Coronary artery (tissue), 2 donors: ENCODE data around the gene CLDN12.

Experiments
- DNase-seq: peaks from one replicate; pipeline ENCODE4 v3.0.0-alpha.2; 2017; ENCODE audit warnings: low spot score
- H3K27ac ChIP-seq, 2 donors: fragments of 200-600 bp; sonication (generic); one replicate each; pipeline ENCODE4 v1.5.1; 2016 to 2019
- H3K4me3 ChIP-seq: fragments of 200-600 bp; sonication (generic); 2 replicates; pipeline ENCODE4 v1.5.1; 2016; ENCODE audit warnings: mild to moderate bottlenecking, moderate library complexity
- CTCF ChIP-seq: fragments of 200-600 bp; sonication (generic); IDR thresholded peaks from one replicate; pipeline ENCODE4 v1.5.1; 2019; ENCODE audit warnings: antibody characterized with exemption

The CLDN12 gene

GRCh38 chr7:90430614-90431460 lies 27.6 kb downstream of the CLDN12 start:
- no peak for DNase-seq
- TF ChIP-seq CTCF, result no peak
- H3K27ac ChIP-seq, result no peak overlapping the region
- no peak overlapping the region for H3K4me3 ChIP-seq

- DNase-seq, result no peak
- no peak overlapping the region for H3K4me3 ChIP-seq
- TF ChIP-seq CTCF, result no peak
Observed at GRCh38 chr7:90432752-90433151, 29.5 kb downstream of the CLDN12 start.

GRCh38 chr7:90433221-90433620 lies 30.0 kb downstream of the CLDN12 start:
- DNase-seq, result no peak
- Histone ChIP-seq H3K4me3 (no peak overlapping the region), H3K27ac (no peak overlapping the region)
- TF ChIP-seq CTCF, result no peak

More at GRCh38 chr7:90432752-90433151, 29.5 kb downstream of the CLDN12 start:
- H3K27ac ChIP-seq, result no peak overlapping the region

GRCh38 chr7:90445633-90446032 lies 42.4 kb downstream of the CLDN12 start:
- DNase-seq, result no peak
- no peak for TF ChIP-seq CTCF
- Histone ChIP-seq H3K27ac (no peak overlapping the region), H3K4me3 (no peak overlapping the region)

GRCh38 chr7:90446137-90446899 lies 43.1 kb downstream of the CLDN12 start:
- no peak for TF ChIP-seq CTCF
- Histone ChIP-seq H3K27ac (no peak overlapping the region), H3K4me3 (no peak overlapping the region)
- no peak for DNase-seq

- DNase-seq, result no peak
- Histone ChIP-seq H3K27ac (no peak overlapping the region), H3K4me3 (no peak overlapping the region)
- no peak for TF ChIP-seq CTCF
Observed at GRCh38 chr7:90453259-90453891, 50.1 kb downstream of the CLDN12 start.
